GM12872 (cell line): ENCODE results near the gene MDFIC.
A peak's percentile ranks its signal among the peaks of the same experiment; 100 is the strongest.

Source experiments
- CTCF ChIP-seq: IDR thresholded peaks from 3 replicates; pipeline ENCODE4 v1.5.1; 2011; ENCODE audit warnings: low read depth, mild to moderate bottlenecking, low read length, moderate library complexity; ENCODE audit not compliant: insufficient read depth

MDFIC gene

GRCh38 chr7:115040495-115040894 lies 118.6 kb downstream of the MDFIC start:
- no peak for TF ChIP-seq CTCF

DNA sequence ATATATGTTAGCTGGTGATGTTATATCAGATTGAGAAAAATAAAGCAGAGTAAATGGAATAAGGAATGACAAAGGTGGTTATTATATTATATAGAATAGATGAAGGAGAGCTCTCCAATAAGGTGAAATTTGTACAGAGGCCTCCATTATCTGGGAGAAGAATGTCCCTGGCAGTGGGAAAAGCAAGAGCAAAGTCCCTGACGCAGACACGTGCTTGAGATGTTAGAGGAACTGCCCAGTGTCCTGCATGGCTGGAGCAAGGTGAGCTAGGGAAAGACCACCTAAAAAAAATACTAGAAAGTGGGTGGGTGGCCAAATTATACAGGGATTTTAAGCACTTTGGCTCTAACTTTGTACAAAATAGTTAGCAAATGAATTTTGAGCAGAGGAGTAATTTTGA lies 120.7 kb downstream of the MDFIC start:
- no peak for TF ChIP-seq CTCF

DNA sequence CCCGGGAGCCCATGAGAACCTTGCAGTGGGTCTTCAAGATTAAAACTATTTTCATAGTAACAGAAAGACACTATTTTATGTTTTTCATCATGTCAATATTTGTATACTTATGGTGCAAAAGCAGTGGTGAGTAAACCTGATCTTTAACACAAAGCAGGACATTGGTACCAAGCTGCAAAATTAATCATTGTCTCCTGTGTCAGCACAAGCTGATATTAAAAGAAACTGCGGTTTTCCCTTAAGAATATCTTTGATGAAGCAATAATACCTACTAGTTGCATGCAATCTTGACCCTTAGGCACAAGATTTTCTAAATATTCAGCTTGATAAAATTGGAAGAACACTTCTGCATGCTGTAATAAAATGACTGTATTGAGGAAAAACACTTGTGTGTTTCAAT lies 121.7 kb downstream of the MDFIC start:
- no peak for TF ChIP-seq CTCF

- no peak for TF ChIP-seq CTCF
Observed at GRCh38 chr7:115044224-115044623, 122.3 kb downstream of the MDFIC start.

GRCh38 chr7:115047958-115048720 lies 126.2 kb downstream of the MDFIC start:
- TF ChIP-seq CTCF = no peak

DNA sequence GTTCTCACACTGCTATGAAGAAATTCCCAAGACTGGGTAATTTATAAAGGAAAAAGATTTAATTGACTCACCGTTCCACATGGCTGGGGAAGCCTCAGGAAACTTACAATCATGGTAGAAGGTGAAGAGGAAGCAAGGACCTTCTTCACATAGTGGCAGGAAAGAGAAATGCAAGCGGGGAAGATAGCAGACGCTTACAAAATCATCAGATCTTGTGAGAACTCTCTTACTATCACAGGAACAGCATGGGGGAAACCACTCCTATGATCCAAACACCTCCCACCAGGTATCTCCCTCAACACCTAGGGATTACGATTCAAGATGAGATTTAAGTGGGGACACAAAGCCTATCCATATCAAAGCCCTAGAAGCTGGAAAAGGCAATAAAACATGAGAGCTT lies 130.8 kb downstream of the MDFIC start:
- TF ChIP-seq CTCF = peak; percentile 23; the same call in 1 of the 3 replicates

- TF ChIP-seq CTCF = no peak
Observed at GRCh38 chr7:115054478-115055065, 132.7 kb downstream of the MDFIC start.
